ENCODE results near the gene MAP2K5.

Gene MAP2K5

DNA sequence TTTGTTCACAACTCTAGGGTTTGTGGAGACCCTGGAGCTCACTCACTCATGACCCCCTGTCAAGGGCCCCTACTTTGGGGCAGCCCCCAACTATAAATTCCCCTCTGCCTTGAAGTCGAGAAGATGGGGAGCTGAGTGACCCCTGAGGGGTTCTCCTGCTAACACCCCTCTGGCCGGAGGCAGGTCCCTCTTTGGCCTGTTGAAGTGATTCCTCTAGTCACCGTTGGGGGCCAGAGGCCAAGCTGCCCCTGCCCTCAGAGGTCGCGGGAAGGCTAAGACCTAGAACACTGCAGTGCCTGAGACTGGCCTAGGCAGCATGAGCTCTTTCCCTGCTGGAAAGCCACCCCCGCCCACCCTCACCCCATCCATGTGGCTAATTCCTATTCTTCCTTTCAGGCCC lies 267.4 kb downstream of the MAP2K5 start:
- DNase-seq, result no peak

DNA sequence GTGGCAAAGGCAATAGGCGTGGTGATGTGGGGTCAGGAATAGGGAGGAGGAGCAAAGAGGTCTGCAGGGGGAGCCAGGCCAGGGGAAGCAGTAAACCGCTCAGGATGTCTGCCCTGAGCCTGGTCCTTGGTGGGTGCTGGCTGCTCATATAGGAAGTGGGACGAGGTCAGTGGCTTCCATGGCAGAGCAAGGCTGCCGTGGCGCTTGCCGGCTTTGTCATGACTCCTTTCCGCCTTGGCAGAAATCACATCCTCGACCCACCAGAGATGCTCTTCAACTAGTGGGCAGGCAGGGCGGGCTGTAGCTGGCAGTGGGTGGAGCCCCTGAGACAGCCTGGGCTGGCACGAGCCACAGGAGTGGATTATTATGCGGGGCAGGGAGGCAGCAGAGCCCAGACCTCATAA lies 269.7 kb downstream of the MAP2K5 start:
- DNase-seq, result no peak

DNA sequence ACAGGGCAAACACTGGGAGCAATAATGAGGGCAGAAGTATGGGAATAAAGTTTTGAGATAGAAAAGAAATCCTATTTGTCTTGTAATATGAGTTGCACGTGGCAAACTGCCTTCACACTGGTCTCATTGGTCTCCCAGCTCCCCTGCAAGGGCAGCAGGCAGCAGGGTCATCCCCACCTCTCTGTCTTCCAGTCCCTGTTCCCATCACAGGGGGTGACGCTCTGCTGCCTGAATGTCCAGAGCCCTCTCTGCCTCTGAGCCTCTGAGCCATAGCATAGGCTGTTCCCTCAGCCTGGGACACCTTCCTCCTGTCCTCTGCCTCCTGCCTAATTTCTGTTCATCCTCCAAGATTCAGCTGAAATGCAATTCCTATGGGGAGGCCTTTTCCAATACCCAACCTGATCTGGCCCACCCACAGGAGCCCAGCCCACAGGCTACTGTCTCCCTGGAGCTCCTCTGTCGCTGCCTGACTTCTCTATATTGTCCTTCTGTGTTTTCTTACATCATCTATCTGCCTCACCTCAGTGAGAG lies 270.7 kb downstream of the MAP2K5 start:
- DNase-seq, result no peak

DNA sequence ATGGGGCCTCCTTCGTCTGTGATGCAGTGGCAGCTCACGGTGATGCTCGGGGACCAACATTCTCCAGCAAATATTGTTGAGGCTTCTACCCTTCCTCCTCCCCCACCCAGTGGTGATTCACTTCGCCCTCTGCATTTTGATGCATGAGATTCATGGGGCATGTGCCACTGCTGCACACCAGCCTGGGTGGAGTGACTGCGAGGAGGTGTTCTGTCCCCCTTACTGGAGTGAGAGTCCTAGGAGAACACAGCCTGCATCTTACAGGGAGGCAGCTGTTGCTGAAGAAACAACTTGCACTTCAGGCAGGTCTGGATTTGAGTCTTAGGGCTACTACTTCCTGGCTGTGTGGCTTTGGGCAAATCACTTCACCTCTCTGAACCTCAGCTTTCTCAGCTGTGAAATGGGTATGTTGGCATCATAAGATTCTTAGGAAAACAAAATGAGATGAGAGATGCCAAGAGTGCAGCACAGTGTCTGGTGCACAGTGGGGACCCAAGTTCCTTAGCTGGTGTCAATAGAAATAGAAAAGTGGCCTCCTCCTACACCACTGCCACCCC lies 272.6 kb downstream of the MAP2K5 start:
- no peak for DNase-seq

DNA sequence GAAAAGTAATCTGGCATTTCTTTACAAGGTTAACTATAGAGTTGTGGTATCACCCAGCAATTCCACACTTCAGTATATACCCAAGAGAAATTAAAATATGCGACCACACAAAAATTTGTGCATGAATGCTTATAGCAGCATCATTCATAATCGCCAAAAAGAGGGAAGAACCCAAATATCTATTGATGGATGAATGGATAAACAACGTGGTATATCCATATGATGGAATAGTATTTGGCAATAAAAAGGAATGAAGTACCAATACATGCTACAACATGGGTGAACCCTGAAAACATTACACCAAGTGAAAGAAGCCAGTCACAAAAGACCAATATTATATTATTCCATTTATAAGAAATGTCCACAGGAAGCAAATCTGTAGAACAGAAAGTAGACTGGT lies 274.2 kb downstream of the MAP2K5 start:
- no peak for DNase-seq

DNA sequence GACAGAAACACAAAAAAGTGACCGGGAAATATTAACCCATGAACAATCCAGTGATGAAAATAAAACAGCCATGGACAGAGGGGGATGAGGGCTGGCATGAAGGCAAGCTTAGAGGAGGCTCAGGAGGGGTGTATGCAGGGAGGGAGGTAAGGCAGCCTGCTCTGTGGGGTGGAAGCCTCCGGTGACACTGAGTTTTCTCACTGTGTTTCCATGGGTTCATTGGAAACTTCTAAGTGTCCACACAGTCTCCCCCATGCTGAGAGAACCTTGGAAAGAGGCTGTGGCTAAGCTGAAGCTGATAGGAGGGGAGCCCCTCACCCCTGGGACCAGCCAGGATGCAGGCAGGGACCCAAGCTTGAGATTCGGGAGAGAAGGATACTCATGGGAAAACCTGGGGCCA lies 276.0 kb downstream of the MAP2K5 start:
- DNase-seq, result no peak

DNA sequence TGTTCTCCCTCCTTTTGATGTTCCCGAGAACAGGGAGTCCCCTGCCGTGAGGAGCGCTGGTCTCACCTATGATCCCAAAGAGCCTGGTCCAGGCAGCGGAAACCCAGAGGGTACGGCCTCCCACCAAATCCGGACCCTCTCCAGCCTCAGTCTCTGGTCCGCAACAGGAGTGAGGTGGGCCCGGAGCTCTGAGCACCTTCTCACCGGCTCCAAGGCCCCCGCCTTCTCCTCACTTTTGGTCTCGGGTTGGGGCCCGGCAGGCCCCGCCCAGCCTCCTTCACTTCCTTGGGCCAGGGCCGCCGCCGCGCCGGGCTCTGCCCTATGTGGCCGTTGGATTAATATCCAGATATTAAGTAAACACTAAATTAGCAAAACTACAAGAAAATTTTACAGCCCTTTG lies 277.1 kb downstream of the MAP2K5 start:
- DNase-seq, result no peak

DNA sequence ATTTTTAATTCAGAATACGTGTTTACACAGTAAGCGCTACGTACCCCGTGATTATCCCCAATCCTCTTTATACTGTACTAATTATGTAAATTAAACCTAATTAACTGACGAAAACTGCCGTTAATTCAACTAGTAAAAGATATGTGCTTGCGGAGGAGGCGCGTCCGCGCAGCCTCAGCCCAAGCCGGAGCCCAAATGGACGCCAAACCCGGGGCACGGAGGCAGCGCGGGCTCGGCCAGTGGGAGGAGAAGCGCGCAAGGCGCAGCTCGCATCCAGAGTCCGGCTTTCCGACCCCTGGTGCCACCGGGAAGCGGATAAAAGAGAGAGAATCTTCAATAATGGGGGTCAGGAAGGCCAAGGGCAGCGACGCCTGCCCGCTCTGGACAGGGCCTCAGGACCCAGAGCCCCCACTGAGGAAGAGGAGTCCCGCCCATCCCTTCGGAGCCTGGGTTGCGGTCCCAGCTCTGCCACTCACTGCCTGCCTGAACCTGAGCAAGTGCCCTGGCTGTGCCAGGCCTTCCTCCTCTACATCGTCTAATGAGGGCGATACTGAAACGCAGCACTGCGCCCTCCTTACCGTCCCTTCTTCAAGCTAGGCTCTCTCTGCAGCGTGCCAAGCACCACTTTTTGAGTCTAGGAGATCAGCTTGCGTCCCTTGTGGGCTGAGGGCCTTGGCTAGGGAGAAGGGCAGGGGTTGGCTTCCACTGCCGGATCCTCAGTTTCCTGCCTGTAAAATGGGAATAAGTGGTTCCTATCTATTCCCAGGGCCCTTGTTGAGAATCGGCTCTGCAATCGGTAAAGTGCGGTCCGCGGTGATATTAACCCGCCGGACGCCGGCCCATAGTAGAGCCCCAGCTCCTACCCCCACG lies 277.9 kb downstream of the MAP2K5 start:
- DNase-seq, result no peak

DNA sequence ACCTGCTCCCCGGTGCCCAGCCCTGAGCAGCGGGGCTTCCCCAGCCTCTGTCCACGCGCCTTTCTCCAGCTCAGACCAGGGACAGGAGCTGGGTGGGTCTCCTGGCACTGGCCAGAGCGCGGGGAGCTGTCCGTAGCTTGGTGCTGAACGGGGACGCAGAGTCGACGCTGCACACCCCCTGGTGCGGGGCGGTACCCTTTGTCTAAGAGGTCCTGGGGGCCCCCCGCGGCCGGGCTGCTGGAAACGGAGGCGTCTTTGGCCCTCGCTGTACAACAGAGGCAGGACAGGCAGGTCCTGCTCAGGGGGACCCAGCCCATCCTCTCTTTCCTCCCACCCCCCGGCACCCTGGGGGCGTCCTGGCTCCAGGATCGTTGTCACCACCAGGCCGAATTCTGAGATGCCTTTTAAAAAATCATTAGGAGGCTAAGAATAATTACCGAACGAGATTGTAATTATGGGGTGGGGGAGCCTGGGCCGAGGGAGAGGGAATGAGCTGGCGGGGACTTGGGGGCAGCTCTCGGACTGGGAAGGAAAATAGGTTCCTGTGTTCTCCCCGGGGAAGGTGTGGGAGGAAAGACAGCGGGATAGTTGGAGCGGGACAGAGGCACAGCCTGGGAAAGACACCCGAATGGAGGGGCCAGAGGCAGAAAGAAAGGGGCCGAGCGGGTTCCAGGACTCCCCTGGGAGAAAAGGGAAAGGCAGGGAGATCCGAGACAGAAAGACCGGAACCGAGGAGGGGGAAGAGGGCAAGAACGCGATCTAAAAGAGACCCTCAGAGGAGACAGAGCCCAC lies 278.7 kb downstream of the MAP2K5 start:
- DNase-seq, result no peak

DNA sequence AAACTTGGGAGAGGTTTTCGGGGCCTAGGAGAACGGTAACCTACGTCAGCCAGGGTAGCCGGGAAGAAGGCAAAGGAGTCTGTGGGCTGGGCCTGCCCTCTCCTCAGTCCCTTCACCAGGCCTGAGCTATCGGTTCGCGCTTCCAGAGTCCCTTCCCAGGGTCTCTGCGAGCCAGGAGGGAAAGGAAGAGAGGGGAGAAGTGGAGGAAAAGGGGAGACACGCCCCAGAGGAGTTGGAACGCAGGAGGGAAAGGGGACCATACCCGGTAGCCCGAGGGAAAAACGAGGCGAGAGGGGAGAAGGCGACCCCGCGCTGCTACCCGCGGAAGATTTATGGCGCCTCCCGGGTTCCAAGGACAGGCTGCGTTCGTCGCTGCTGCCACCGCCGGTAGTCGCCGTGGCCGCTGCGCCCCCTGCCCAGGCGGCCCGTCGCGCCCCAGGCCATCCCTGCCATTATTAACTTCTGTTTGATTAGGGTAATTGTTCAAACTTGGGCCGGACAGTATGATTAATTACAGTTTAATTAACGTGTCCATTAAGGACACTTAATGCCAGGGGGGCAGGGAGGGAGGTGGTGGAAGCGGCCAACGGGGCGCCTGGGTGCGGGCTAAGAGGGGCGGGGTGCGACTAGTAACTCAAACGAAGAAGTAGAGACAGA lies 279.4 kb downstream of the MAP2K5 start:
- DNase-seq, result no peak

DNA sequence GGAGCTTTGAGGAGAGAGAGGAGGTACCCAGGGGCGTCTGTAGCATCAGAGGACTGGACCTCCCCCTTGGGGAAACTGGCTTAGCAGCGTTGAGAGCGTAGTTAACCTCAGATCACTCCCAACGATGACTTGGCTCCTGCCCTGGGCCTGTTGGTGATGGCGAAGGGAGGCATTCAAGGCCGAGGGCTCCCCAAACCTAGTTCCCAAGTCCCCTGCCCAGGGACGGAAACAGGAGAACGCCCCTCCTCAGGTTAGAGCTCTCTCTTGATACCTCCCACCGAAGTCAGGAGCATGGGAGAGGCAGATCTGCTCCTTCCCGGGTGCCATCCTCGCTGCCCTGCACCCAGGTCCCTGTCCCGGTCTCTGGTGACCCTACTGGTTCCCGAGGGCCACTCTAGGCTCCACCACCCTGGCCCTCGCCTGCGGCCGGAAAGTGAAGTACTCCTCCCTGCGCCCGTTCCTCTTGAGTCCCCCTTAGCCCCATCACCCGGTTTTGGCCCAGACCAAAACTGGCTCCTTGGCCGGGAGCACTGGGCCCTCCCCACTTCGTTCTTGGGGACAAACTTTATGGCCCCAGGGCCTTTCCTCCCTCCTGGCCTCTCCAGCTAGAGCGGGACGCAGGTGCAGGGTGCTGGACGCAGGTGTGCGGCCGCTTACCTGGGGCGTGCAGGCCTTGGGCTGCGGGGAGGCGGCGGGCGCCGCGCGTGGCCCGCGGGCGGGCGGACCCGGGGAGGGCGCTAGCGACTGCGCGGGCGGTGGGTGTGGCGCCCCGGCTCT lies 280.2 kb downstream of the MAP2K5 start:
- no peak for DNase-seq

DNA sequence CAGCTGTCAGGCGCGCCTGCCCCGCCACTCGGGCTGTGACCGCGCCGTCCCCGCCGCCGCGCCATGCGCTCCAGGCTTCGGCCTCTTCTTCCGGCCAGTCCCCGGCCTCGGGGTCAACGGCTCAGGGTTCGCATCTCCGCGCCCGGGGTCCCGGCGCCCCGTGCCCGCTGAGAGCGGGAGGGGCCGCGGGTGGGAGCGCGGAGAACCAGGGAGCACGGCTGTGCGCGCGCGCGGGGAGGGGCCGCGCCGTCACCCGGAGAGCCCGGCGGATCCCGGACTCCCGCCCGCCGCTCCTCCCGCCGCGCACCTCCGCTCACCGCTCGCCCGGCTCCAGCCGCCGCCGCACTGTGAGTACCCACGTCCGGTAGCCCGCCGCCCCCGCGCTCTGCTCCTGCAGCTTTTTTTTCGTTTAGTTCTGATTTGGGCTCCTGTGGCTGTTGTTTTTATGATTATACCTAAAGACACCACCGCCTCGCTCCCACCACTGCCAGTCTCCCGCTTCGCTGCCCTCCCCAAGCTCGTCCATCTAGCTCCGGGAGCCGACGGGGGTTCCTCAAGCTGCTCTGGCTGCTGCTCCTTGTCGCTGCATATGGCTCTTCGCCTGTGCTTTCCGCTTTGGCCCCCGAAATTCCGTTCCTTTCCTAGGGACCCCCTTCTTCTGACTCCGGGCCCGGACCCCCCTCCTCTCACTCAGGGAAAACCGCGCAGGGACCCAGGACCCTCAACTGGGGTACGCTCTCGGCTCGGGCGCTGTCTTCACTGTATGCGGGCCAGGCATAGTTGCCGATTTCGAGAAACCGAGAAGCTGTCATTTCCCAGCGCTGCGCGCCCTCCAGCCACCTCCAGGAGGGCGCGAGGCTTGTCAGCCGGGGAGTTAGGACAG lies 281.1 kb downstream of the MAP2K5 start:
- DNase-seq, result no peak

DNA sequence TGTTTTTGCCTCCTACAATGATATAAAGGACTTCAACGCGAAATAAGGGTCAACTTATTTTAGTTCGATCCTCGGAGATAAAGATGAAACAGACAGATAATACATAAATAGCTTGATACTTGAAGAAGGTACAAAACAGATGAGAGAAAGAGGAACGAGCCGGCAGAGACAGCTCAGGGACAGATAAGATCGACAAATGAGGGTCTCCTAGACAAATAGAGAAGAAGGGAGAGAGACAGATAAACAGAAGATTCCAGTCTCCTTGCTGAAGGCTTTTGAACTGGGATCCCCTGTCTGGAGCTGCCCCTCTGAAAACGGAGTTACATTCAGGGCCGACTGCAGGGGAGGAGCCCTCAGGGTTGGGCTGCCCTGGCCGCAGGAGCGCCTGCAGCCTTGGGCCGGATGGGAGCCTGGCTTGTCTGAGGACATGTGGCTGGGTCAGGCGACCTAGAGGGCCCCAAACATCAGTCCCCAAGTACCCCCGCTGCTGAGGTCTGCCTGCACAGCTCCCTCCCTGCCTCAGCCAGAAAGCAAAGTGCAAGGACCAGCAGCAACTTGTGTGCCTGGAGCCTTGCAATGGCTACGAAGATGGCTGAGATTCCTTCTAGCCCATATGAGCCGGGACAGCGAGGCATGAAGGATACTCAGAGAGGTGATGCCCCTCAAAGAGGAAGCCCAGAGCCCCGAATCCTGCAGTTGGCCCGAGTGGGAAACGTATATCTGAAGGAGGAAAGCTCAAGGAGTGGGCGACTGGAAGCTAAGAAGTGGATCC lies 281.9 kb downstream of the MAP2K5 start:
- DNase-seq, result no peak

DNA sequence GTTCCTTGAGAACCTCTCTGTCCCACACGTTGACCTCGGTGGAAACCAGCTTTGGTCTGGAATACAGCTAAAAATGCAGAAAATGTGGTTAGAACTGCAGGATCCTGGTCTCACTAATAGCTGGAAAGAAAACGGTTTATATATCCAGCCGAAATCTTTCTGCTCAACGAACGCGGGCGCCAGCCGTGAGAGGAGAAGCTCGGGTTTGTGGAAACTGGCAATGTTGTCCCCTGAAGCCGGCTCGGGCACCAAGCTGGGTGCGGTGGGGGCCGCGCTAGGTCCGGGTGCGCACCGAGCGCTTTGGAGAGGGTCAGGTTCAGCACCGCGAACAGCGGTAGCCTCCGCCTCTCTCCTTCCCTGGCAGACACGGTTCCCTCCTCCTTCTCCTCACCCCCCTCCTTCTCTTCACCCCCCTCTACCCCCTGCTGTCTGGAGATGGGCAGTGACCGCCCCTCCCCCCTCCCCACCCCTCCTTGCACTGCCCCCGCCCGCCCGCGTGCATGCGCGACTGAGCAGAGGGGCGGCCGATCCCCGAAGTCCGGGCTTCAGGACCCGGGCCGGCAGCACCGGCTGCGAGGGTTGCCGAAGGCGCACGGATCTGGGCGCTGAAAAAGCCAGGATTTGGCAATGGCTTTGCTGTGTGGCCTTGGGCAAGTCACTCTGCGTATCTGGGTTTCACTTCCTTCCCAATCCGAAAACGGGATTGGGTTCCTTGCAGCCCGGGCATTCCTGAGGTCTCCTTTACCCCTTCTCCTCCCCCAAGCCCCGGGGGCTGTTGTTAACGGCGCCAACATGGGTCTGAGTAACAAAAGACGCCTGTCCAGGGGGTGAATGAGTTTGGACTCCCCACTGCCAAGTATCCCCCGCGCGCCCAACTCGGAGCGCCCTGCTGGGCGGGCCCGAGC lies 282.7 kb downstream of the MAP2K5 start, which contains the start of gene SKOR1:
TSS of gene SKOR1 (plus strand) at position 534 of the 905 bp plus-strand sequence. CDS start at position 628, 94 bp downstream.
- DNase-seq, result no peak

DNA sequence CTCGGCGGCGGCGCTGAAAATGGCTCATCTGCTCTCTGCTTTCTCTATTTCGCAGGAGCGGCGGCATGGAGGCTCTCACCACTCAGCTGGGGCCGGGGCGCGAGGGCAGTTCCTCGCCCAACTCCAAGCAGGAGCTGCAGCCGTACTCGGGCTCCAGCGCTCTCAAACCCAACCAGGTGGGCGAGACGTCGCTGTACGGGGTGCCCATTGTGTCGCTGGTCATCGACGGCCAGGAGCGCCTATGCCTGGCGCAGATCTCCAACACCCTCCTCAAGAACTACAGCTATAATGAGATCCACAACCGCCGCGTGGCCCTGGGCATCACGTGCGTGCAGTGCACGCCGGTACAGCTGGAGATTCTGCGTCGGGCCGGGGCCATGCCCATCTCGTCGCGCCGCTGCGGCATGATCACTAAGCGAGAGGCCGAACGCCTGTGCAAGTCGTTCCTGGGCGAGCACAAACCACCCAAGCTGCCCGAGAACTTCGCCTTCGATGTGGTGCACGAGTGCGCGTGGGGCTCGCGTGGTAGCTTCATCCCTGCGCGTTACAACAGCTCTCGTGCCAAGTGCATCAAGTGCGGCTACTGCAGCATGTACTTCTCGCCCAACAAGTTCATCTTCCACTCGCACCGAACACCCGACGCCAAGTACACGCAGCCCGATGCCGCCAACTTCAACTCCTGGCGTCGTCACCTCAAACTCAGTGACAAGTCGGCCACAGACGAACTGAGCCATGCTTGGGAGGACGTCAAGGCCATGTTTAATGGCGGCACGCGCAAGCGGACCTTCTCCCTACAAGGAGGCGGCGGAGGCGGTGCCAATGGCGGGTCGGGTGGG lies 283.6 kb downstream of the MAP2K5 start:
- DNase-seq, result no peak

DNA sequence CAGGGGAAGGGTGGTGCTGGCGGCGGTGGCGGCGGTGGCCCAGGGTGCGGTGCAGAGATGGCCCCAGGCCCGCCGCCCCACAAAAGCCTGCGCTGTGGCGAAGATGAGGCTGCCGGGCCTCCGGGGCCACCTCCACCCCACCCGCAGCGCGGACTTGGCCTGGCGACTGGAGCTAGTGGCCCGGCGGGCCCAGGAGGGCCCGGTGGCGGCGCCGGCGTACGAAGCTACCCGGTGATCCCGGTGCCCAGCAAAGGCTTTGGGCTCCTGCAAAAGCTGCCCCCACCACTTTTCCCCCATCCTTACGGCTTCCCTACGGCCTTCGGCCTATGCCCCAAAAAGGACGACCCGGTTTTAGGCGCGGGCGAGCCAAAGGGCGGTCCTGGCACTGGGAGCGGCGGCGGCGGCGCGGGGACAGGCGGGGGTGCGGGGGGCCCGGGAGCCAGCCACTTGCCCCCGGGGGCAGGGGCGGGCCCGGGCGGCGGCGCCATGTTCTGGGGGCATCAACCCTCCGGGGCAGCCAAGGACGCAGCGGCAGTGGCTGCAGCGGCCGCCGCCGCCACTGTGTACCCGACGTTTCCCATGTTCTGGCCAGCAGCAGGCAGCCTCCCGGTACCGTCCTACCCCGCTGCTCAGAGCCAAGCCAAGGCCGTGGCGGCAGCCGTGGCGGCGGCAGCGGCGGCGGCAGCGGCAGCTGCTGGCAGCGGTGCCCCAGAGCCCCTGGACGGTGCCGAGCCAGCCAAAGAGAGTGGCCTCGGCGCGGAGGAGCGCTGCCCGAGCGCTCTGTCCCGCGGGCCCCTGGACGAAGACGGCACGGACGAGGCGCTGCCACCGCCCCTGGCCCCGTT lies 284.4 kb downstream of the MAP2K5 start:
- DNase-seq, result no peak
